CD4-positive, alpha-beta T cell treated with Interleukin-17A for 4 hours (primary cell): ENCODE measurements around the gene SH2B3.
A peak's percentile ranks its signal among the peaks of the same experiment; 100 is the strongest.
"Not testable (repeated sequence)": the region's sequence is repeated elsewhere in the genome, so short reads cannot be mapped to it uniquely, and the experiment has no call there.

Experiments
- DNase-seq: peaks from one replicate; pipeline ENCODE4 v3.0.0-alpha.2; 2020; ENCODE audit warnings: mixed read lengths

The SH2B3 gene

DNA sequence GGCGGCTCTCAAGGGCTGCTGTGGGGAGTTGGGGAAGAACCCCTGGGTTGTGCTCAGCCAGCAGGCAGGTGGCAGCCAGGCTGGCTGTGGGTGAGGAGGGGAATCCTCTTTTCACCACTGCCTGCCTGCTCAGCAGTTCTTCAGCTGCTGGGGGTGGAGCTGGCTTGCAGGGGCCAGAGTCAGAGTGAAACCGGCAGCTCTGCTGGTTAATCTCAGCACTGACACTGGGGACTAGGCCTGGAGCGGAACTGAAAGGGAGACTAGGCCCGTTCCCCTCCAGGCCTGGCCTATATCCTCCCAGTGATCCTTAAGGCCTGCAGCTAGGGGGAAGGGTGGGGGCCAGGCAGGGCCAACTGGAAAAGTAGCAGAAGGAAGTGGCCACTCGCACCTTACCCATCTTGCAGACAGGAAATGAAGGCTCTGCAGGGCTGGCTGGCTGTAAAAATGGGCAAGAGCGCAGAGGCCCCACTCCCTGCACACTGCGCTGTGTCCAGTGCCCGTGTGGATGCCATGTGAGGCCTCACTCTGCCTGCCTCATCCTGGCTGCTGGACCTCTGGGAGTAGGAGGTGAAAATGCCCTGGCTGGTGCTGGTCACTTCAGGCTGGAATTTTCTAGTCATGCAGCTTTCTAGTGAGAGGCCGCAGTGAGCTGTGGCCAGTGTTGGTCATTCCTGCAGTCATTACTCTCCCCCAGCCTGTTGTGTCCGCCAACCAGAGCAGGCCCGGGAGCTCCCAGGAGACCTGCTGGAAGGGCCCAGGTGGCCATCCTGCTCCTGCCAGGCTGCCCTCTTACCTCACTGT is 39.4 kb downstream of the SH2B3 start:
- peak; percentile 76 for DNase-seq

DNA sequence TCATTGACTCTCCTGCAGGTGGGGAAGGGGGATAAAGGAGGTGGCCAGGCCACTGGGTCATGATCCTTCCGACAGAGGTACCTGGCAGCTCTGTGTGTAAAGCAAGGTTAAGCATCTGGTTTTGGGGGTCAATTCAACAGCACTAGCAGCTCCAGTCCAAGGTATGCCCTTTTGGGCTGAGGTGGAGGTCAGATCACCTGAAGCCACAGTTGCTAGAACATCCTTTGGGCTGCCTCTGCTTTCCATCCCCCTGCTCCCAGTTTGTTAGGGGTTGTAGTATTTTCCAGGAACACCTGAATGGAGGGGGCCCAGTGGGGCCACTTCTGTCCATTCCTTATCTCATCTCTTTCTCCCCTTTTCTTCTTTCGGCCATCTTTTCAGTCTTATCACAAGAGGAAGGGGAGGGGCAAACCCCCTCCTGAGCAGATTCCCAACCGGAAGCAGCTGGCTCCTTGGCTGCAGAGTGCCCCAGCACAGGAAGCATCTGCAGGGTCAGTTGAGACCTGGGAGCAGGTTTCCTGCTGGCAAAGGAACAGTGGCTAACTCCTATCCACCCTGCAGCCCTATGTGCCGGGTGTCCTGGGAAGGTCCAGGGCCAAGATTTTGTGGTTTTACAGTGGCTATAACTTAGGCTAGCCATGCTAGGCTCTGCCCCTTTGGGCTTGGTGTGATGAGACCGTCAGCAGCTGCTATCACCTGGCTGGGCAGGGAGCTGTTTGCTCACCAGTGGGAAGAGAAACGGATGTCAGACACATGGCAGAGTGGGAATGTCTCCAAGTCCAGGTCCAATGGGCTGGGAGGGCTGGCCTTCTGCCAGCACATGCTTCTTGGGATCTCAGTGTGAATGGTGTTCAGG is 40.2 kb downstream of the SH2B3 start:
- DNase-seq, result no peak

GRCh38 chr12:111446631-111447570 is 41.2 kb downstream of the SH2B3 start:
- no peak for DNase-seq

GRCh38 chr12:111447571-111448265 is 42.0 kb downstream of the SH2B3 start:
- no peak for DNase-seq

- no peak for DNase-seq
These were observed 42.6 kb downstream of the SH2B3 start for GRCh38 chr12:111448266-111448830.

DNA sequence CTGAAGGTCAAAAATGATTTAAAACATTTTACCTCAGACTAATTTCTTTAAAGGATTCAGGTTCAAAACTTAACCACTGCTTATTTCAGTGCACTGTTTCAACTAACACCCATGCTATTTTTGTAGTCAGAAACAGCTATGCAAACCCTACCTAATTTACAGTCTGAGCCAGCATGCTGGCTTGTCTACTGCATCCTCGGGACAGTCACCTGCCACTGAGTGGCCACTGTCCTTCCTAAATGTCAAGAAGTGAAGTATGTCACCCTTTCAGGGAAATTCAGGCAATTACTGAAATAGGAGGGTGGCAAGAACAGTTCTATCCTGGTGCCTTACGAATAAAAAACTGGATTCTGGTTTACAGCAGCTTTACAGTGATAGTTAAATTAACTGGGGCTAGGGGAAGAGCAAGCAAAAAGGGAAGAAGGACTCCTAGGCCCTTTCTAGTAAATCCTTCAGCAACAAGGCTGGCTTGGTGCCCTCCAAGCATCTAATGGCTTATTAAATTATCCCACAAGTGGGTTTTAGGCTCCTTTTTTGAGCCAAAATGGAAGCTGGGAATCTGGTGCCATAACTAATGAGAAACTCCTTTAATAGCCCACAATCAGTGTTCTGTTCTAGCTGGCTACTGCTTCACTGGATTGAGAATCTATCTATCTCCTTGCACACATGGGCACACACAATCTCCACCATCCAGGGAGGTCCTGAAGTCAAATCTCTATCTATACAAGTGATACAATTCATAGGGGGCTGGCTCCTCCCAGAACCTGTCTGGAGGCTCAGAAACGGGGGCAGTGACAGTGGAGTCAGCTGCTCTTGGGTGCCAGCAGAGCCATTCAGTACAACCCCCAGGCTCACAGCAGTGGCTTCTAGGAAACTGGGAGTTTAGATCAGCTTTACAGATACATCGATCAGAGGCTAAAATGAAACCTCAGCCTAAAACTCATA is 43.4 kb downstream of the SH2B3 start:
- no peak for DNase-seq

- DNase-seq, result no peak
These were observed 45.0 kb downstream of the SH2B3 start for GRCh38 chr12:111450676-111451075.

GRCh38 chr12:111451232-111451631 is 45.5 kb downstream of the SH2B3 start:
- DNase-seq, result no peak

DNA sequence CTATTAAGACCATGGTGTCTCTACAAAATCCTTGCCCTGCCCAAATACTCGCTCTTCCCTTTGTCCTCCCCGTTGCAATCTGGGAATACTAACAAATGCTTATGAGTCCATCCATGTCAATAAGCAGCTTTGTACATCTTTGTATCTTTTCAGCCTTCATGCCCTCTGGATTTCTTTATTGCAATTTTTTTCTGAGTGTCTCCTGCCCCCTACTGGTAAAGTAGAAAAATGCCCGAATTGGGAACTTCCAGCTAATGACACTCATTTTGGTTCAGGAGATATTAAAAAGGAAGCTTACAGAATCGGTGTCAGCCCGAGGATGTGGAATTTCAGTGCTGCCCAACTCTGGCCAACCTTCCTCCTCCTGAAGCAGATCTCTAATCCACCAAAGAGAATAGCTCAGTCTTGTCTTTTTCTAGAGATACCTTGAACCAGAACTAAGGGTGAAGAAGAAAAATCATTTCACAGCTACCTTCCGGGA is 46.0 kb downstream of the SH2B3 start:
- DNase-seq, result no peak

GRCh38 chr12:111453071-111453989 is 47.6 kb downstream of the SH2B3 start:
- DNase-seq, result no peak

GRCh38 chr12:111454311-111454710 is 48.6 kb downstream of the SH2B3 start:
- DNase-seq, result no peak

DNA sequence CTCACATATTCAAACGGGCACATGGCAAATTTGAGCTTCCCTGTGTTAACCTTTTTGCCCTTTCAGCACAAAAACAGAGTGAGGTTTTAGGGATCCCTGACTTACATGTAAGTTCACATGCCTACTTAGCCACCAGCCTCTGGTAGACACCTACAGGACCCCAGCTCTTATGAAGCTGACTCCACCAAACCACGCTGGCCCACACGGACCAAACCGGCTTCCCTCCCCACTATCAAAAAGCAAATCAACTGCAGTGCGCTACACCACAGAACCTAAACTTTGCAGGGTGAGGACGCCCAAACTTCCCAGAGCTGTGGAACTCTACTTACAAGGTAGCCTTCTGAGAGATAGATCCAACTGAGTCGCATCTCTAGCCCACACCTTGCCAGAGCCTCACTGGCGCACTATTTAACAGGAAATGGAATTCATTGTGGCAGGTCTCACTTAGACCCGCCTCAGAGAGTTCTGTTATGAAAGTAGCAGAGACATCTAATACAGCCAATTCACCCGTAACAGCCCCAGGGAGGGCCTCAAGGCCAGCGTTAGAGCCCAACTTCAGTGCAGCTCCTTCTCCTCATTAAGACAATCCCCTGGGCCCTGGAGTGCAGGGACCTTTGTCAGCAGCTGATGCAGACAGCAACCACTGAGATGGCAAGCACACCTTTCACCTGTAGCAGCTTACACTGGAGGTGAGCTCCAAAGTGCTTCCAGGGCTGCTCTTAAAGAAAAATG is 49.2 kb downstream of the SH2B3 start:
- no peak for DNase-seq

DNA sequence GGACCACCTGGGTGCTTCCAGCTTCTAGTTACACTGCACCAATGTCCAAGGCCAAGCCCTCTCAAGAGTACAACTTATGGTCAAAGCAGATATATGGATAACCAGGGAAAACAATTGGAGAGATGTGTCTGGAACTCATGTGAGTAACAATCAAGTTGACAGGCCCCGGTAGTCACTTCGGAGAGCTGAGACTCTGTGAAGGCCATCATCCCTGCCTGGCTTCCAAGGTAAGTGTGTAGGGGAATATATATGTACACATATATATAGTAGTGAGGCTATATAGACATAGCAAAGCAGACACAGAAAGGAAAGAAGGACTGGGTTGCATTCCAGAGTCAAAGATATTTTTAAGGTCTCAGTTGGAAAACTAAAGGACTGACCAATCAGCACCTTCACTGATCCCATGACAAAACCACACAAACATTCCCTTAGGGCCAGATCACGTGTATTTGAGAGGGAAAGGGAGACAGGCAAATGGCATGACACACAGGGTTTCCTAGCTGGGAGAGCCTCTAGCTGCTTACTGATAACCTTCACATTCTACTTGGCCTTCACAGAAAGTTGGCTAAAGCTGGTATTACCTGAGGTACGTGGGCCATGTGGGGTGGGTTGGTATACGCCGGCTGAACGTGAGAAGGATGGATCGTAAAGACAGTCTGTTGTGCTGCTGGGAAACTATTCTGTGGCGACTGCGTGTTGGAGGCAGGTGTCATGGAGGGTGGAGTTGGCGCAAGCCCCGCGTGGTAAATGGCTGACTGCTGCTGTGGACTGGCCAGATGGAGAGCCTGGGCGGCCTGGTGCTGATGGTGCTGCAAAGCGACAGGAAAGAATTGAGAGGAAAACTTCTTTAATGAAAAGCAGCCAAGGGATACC is 50.0 kb downstream of the SH2B3 start:
- DNase-seq, result no peak

GRCh38 chr12:111457071-111457470 is 51.3 kb downstream of the SH2B3 start:
- no peak for DNase-seq

DNA sequence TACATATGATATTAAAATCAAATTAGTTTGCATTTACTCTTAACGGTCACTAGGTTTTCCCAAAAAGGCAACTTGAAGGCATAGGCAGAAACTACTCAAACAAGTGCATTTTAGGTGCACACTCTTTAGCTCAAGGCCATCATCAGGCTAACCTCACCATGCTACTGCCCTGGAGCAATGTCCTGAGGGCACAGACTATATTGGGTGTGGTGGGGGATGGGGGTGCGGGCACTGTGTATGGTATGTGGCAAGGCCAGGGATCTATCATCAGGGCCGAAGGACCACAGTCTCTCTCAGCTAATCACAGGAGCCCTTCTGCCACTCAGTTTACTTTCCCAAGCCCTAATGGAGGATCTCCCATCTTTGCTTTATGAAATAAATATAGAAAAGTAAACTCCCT is 51.9 kb downstream of the SH2B3 start:
- DNase-seq, result no peak

- no peak for DNase-seq
These were observed 52.9 kb downstream of the SH2B3 start for GRCh38 chr12:111458546-111459172.

DNA sequence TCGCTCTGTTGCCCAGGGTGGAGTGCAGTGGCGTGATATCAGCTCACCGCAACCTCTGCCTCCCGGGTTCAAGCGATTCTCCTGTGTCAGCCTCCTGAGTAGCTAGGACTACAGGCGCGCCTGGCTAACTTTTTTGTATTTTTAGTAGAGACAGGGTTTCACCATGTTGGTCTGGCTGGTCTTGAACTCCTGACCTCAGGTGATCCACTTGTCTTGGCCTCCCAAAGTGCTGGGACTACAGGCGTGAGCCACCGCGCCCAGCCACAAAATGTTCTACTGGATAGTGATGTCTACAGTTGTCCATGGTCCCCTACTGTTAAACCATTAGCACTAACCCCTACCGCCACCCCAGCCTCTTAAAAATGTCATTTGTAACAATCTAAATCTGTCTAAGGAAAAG is 54.4 kb downstream of the SH2B3 start:
- not testable (repeated sequence) for DNase-seq
